HG03460 (cell line): ENCODE results near the gene INO80B.
"Not testable (repeated sequence)": the region's sequence is repeated elsewhere in the genome, so short reads cannot be mapped to it uniquely, and the experiment has no call there.

ENCODE experiments used
- ATAC-seq: cut with Tn5 transposase; IDR thresholded peaks from one replicate; pipeline ENCODE4 v1.9.1; 2021; ENCODE audit not compliant: unreplicated experiment

Gene INO80B

DNA sequence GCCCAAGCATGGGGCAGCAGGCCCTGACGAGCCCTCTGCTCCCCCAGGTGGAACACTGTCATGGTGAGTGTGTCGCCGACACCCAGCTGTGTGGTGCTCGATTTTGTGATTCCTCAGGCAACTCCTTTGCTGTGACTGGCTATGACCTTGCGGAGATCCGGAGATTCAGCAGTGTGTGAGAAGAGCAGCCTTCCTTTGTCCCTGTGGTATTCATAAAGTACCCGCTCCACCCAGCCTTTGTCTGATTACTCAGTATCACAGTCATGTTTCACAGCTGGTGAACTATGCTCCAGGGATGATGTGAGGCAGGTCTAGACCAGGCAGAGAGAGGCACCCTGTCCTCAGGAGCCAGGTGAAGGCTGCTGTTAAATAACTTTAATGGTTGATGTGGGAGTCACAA is 29.4 kb upstream of the INO80B start:
- ATAC-seq = no peak

GRCh38 chr2:74426181-74426758 is 28.6 kb upstream of the INO80B start:
- no peak for ATAC-seq

- ATAC-seq = no peak
These were observed 27.3 kb upstream of the INO80B start for GRCh38 chr2:74427551-74427950.

DNA sequence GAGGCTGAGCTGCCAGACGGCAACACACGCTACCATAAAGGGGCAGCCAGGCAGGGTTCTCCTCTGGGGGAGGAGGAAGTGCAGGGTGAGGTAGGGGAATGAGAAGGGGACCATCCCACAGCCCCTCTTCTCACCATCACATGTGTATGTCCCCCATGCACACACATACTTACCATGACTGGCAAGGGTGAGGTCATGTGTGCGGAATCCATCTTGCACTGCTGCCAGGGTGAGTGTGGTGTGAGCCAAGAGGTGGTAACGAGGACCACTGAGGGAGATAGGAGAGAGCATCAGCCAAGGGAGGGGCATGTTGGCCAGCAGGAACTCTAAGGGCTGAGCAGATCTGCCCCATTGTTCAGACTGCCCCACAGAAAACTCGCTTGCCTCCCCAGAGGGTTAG is 26.2 kb upstream of the INO80B start:
- ATAC-seq = no peak

- no peak for ATAC-seq
These were observed 25.1 kb upstream of the INO80B start for GRCh38 chr2:74429487-74430451.

DNA sequence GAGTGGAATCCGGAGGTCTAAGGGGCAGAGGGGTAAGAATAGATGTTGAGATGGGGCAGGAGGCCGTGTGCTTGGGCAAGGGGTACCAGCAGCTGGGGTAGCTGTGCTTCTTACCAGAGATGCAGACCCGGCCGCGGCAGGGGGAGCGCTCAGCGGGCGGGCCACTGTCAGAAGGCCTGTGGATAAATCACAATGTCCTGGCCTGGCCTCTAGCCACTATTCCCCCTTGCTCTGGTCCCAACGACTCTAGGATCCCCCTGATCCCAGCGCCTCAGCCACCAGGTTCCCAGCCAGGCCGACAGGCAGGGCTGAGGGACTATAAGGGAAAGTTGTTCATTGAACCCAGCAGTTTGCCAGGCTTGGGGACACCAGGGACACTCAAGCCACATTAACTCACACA is 24.4 kb upstream of the INO80B start:
- ATAC-seq = no peak

DNA sequence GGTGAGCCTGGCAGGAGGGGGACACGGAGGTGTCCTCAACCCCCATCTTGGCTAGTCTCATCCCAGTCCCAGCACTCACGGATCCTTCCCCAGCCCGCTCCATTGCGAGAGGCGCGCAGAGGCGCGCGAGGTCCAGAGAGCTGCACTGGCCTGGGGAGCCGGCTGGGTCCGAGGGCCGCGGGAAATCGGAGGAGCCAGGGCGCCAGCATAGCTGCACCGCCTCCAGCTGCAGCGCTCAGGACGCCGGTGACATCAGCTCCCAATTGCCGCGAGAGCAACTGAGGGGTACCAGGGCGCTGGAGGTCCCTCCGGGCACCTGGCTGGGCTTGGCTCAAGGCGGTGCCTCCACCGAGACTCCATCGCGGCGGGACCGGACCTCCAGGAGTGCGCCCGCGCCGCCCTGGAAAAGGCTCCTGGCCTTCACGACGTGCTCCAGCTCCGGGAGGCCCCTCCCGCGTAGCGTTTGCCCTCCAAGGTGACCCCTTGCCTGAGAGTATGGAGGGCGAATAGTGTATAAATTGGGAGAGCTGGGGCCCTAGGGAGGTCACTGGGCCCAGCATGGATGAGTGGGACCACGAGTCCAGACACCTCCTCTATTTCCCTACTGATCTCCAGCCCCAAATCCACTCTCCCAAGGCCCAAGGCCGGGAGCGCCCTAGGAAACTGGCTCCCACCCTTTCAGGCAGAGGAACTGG is 18.6 kb upstream of the INO80B start:
- no peak for ATAC-seq

DNA sequence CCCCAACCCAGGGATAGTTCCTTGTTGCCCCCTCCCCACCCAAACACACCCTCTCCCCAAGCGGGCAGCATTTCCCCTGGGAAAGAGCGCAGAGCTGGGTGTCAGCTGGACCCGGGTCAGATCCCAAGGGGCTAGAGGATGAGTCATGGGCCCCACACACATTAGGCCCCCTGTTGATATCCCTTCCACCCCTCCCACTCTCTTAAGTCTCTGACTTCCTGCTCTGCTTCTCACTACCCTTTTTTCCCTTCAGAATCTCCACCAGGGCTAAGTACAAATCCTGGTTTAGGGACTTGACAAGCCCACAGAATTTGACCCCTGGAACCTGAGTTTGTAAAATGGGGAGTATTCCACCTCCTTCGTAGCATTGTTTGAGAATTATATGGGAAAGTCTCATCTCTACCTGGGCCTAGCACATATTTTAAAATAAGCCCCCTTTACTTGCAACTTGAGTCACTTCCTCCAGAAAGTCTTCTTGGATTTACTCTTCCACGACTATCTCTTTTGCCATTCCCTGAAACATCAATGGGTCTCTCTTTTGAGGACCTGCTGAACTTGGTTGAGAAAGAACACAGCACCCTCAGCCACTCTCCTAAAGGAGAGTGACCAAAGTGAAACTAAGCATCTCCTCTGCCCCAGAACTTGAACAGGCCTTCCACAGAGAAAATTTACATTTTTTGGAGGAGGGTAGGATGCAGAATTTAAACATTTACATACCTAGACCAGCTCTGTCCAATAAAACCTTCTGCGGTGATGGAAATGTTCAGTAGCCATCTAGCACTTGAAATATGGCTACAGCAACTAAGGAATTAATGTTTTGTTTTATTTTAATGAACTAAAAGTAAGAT is 17.8 kb upstream of the INO80B start:
- no peak for ATAC-seq

GRCh38 chr2:74438248-74438647 is 16.6 kb upstream of the INO80B start:
- no peak for ATAC-seq

DNA sequence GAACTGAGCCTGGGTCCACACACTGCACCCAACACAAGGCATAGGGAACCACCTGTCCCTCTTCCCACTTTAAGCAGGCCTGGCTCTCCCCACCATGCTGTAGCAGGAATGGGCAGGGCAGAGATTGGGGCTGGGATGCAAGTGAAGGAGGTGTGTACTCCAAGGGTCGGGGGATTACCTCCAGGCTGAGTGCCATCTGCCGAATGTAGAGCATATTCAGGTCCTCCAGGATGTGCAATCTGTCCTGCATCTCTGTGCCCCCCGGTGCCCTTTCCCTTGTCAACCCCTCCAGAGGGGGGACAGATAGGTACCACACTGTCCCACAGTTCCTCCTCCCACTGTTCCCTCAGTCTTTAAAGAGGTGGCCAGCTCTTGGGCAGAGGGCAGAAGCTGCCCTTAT is 15.5 kb upstream of the INO80B start:
- no peak for ATAC-seq

DNA sequence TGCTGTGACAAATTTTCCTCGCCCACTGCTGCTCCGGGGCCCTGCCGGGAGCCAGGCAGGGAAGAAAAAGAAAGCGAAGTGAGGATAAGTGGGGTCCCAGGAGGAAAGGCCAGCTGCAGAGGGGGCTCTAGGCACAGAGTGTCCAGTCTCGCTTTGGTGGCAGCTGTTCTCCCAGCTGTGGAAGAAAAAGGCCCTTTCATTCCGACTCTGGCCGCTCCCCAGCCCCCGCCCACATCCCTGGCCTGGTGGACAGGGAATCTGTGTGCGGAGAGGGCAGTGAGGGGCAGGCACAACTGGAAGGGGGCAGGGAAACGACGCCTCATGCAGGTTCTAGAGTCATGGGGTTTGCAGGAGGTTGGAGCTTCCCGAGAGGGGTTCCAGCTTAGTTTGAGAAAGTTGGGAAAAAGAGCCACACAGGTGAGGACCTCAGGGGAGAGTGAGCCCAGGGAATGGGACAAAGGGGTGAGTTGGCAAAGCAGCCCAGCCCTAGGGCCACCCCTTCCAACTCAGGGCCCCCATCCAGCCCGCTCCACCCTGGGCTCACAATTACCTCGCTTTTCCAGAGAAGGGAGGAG is 15.0 kb upstream of the INO80B start:
- no peak for ATAC-seq

DNA sequence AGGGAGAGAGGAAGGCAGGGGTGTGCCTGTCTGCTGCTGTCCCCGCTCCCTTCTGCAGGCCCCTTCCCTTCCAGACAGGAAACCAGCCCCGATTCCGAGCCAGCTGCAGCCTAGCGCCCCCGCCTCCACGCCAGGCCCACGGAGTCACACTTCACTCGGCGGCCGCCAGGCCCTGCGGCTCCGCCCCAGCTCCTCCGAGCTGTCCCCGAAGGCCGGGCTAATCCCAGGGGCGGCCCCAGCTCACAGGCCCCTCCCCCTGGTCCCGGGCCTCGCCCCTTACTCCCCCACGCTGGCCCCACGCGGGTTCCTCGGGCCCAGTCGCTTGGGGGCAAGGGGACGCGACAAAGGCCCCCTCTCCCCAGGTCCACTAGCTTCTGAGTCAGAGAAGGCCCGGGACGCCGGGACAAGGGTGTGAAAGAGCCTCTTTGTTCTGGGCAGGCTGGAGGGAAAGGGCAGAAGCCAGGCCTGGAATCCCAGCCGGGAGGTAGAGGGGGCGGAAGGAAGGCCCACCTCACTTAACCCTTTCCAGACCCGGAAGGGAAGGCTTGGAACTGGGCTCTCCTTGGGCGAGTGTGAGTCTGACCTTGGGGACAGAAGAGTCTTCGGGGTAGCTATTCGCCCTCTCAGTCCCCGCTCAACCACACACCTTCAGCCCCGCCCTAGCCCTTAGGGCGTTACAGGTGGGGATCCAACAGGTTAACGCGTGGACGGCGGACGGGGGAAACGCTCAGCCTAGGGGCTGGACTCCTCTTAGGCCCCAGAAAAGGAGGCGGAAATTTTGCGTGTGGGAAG is 14.3 kb upstream of the INO80B start:
- peak; percentile 75 for ATAC-seq

DNA sequence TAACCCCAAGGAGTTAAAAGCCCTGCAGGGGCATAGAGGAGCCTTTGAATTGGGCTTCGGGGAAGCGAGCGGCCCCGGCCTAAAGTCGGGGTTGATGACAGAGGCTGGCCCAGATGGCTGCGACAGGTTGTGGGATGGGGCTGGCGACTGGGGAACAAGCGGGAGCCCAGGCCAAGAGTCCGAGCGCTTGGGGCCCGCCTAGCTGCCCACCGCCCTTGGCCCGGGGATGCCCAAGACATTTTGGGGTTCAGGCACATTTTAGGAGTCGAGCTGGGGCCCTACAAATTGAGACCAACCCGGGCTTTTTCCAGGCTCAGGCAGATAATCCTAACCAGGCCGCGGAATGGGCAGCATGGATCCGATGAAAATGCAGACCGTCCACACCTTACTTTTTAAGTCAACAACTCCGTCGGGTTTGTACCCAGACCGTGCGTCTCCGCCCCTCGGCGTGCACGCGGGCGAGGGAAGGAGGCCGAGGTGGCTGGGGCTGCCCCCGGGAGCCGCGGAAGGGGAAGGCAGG is 13.7 kb upstream of the INO80B start:
- ATAC-seq = peak; percentile 22

DNA sequence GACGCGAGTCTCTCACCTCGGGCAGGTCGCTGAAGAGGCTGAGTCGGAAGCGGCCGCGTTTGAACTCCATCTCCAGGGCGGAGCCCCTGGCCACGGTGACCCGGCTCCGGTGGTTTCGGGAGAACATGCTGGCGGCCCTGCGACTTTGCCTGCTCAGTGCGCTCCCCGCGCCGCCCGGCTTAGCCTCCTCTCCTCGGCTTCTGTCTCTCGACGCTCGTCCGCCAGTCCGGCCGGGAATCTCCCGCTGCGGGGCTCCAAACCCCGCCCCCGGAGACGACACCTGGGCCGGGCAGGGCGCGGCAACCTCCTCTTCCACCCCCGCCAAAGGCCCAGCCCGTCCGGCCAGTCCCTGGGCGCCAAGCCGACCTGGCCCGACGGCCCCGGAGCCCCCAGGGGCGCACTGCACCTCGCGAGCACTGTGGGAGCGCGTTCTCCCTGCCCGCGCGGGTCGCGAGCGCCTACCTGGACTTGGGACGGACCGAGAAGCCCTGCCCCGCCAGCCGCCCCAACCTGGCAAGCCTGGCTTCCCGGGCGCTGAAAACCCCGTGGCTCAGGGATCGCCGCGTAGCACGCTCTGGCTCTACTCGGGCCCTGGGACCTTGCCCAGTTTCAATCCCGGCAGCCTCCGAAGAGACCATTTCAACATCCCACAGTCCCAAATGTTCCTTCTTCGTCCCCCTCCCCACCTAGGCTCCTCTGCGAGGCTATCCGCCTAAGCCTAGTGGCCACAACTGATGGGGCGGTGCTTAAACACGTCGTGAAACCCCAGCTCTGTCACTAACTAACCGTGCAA is 13.0 kb upstream of the INO80B start, which contains the start of gene RTKN:
Gene RTKN, minus strand, starts transcription at position 248 of the 793 bp plus-strand sequence. Its CDS starts 121 bp downstream, at position 127.
- peak; percentile 50 for ATAC-seq

DNA sequence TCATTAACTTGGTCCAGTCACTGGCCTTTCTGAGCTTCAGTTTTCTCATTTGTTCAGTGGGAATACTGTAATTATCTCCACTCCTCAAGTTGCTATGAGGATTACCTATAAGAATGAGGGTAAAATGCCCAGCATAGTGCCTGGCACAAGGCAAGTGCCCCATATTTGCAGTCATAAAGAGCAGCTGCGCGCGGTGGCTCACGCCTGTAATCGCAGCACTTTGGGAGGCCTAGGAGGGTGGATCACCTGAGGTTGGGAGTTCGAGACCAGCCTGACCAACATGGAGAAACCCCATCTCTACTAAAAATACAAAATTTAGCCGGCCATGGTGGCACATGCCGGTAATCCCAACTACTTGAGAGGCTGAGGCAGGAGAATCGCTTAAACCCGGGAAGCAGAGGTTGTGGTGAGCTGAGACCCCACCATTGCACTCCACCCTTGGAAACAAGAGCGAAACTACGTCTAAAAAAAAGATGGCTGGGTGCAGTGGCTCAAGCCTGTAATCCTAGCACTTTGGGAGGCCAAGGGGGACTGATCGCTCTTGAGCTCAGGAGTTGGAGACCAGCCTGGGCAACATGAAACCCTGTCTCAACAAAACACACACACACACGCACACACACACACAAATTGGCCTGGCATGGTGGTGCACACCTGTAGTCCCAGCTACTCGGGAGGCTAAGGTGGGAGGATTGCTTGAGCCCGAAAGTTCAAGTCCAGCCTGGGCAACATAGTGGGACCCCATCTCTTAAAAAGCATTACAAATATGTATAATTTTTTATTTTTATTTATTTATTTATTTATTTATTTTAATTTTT is 12.2 kb upstream of the INO80B start:
- not testable (repeated sequence) for ATAC-seq

- no peak for ATAC-seq
These were observed 10.2 kb upstream of the INO80B start for GRCh38 chr2:74444498-74445318.
